Fibroblast of skin of right biceps (primary cell): Measurements from ENCODE around the gene ZNF644.

Source experiments
- DNase-seq: peaks from one replicate; pipeline ENCODE4 v3.0.0-alpha.2; 2013

Gene ZNF644

GRCh38 chr1:91020967-91021685 is 709 bp downstream of the ZNF644 start:
- DNase-seq: peak; percentile 89

- DNase-seq: no peak
These were observed 1.3 kb downstream of the ZNF644 start for GRCh38 chr1:91020486-91020885.

- DNase-seq: no peak
These were observed 3.8 kb downstream of the ZNF644 start for GRCh38 chr1:91018006-91018405.

GRCh38 chr1:91015794-91016550 is 5.9 kb downstream of the ZNF644 start:
- DNase-seq: no peak

- peak; percentile 15 for DNase-seq
These were observed 6.5 kb downstream of the ZNF644 start for GRCh38 chr1:91015358-91015780.

- no peak for DNase-seq
These were observed 7.4 kb downstream of the ZNF644 start for GRCh38 chr1:91014475-91014874.

- no peak for DNase-seq
These were observed 8.5 kb downstream of the ZNF644 start for GRCh38 chr1:91013302-91013701.

- no peak for DNase-seq
These were observed 9.6 kb downstream of the ZNF644 start for GRCh38 chr1:91012196-91012595.

- DNase-seq: peak; percentile 23
These were observed 10.1 kb downstream of the ZNF644 start for GRCh38 chr1:91011726-91012125.

- no peak for DNase-seq
These were observed 14.0 kb downstream of the ZNF644 start for GRCh38 chr1:91007827-91008226.

- no peak for DNase-seq
These were observed 14.7 kb downstream of the ZNF644 start for GRCh38 chr1:91007092-91007491.

GRCh38 chr1:91006113-91006908 is 15.5 kb downstream of the ZNF644 start:
- no peak for DNase-seq

- DNase-seq: no peak
These were observed 16.6 kb downstream of the ZNF644 start for GRCh38 chr1:91005285-91005684.

- DNase-seq: no peak
These were observed 17.7 kb downstream of the ZNF644 start for GRCh38 chr1:91004145-91004544.

GRCh38 chr1:90996742-90997413 is 25.0 kb downstream of the ZNF644 start:
- DNase-seq: no peak

GRCh38 chr1:90995311-90995894 is 26.4 kb downstream of the ZNF644 start:
- DNase-seq: peak; percentile 2

- no peak for DNase-seq
These were observed 27.4 kb downstream of the ZNF644 start for GRCh38 chr1:90994461-90994860.

- DNase-seq: no peak
These were observed 28.6 kb downstream of the ZNF644 start for GRCh38 chr1:90993245-90993644.

- no peak for DNase-seq
These were observed 31.1 kb downstream of the ZNF644 start for GRCh38 chr1:90990779-90991178.

GRCh38 chr1:90989990-90990389 is 31.8 kb downstream of the ZNF644 start:
- DNase-seq: no peak

- no peak for DNase-seq
These were observed 32.5 kb downstream of the ZNF644 start for GRCh38 chr1:90989302-90989701.

- no peak for DNase-seq
These were observed 34.0 kb downstream of the ZNF644 start for GRCh38 chr1:90987841-90988240.

GRCh38 chr1:90986953-90987352 is 34.9 kb downstream of the ZNF644 start:
- DNase-seq: no peak
